ENCODE data around the gene CNOT6. TPM values are rescaled to one million over a fixed set of nuclear protein-coding genes. Genes with fewer than 3 reads are reported as not detected.

The CNOT6 gene
- total and polyA plus RNA-seq, 10 of the 15 experiments (the other 5 are each of a cell fraction or from before 2014, with no cell fraction given), result 3.8 to 22.1 (median 12.1) TPM

GRCh38 chr5:180586870-180587269, 92.7 kb downstream of the CNOT6 start (continued):
- TF ChIP-seq SUPT20H (IDR thresholded peaks at IDR 0.05; ENCODE audit: borderline replicate concordance, control insufficient read depth, low read depth, low read length) (no peak), E4F1 (IDR thresholded peaks at IDR 0.05; ENCODE audit: borderline replicate concordance, partially characterized antibody) (no peak), RAD51 (IDR thresholded peaks at IDR 0.05) (no peak), NR2F1 (conservative IDR thresholded peaks at IDR 0.05) (no peak), POLR2A (IDR thresholded peaks at IDR 0.05; ENCODE audit: low read depth, low read length) (no peak)

GRCh38 chr5:180589771-180590542, 95.8 kb downstream of the CNOT6 start:
- Histone ChIP-seq H3K9ac (ENCODE audit: control insufficient read depth, insufficient read depth, low read length) (no peak overlapping the region), H3K27ac (ENCODE audit: control insufficient read depth, insufficient read depth) (no peak overlapping the region), H3K4me2 (ENCODE audit: control insufficient read depth, insufficient read depth) (peak overlapping the region; percentile 4; the same call in 1 of the 2 replicates), H2AFZ (ENCODE audit: control insufficient read depth, low read depth, low read length) (no peak overlapping the region), H3K36me3 (ENCODE audit: control insufficient read depth in 2 of 2, insufficient read depth in 2 of 2, low read length in 1 of 2) (no peaks in the 10 kb centered on the region), H4K20me1 (ENCODE audit: control insufficient read depth, insufficient read depth) (no peaks in the 10 kb centered on the region), H3K79me2 (ENCODE audit: control insufficient read depth, insufficient read depth, low read length) (no peaks in the 10 kb centered on the region), H3K27me3 (replicated peaks in 1 of 2; ENCODE audit: control insufficient read depth in 2 of 2, insufficient read depth in 2 of 2, low read length in 1 of 2) (peaks cover 0 to 3% of the 10 kb centered on the region in 2 experiments; a peak in 1 of 4 replicates), H3K4me1 (ENCODE audit: control insufficient read depth, insufficient read depth, low read length) (no peaks in the 10 kb centered on the region), H3K9me3 (replicated peaks; ENCODE audit: control insufficient read depth, insufficient read depth, low read length) (no peaks in the 10 kb centered on the region), H3K4me3 (no peak overlapping the region)
- in situ Hi-C loops (cut with MboI), result no loop called here
- RAD21 ChIA-PET (ENCODE audit: unreplicated experiment), result no interaction called here
- FAIRE-seq (no peak), DNase-seq (ENCODE audit: low read depth, low spot score) (no peak), ATAC-seq (no peak)
- CTCF ChIA-PET, result no interaction called here
- SMC1A ChIA-PET (ENCODE audit: uncharacterized antibody, unreplicated experiment), result no interaction called here
- BruUV-seq (replicated peaks), result no TSS peak
- intact Hi-C loops (cut with micrococcal nuclease; ENCODE audit: unreplicated experiment), result no loop called here
- WGBS (ENCODE audit: insufficient coverage, insufficient replicate concordance, low lambda C conversion rate, missing lambda C conversion rate), result 36% methylated on average over 38 of the region's 44 CpGs
- POLR2A ChIA-PET, result no interaction called here
- no peak for TF ChIP-seq NKRF (conservative IDR thresholded peaks at IDR 0.05)
- no peak for TF ChIP-seq BHLHE40 (IDR thresholded peaks at IDR 0.05; ENCODE audit: borderline replicate concordance in 1 of 2, low read depth in 2 of 2, low read length in 1 of 2)
- no peak for TF ChIP-seq ATF2 (IDR thresholded peaks at IDR 0.05; ENCODE audit: low read length)
- no peak for TF ChIP-seq MTA2 (IDR thresholded peaks at IDR 0.05; ENCODE audit: low read depth)
- TF ChIP-seq E2F4 (IDR thresholded peaks at IDR 0.05; ENCODE audit: low read depth, low read length), result no peak
- no peak for TF ChIP-seq SIN3A (IDR thresholded peaks at IDR 0.05; ENCODE audit: low read depth, low read length)
- TF ChIP-seq ATF7 (IDR thresholded peaks at IDR 0.05; ENCODE audit: low read depth), result no peak
- TF ChIP-seq NFIC (IDR thresholded peaks at IDR 0.05; ENCODE audit: low read depth, low read length), result no peak
- no peak for TF ChIP-seq STAT1 (conservative IDR thresholded peaks at IDR 0.05)
- no peak for TF ChIP-seq SMAD5 (IDR thresholded peaks at IDR 0.05; ENCODE audit: low read depth)
- no peak for TF ChIP-seq DPF2 (IDR thresholded peaks at IDR 0.05)
- TF ChIP-seq POLR2AphosphoS5 (IDR thresholded peaks at IDR 0.05; ENCODE audit: low read length), result no peak

Data from GM12878 (cell line).